Endothelial cell of umbilical vein (primary cell): ENCODE results near the gene PCYOX1L.

ENCODE experiments used
- EZH2 ChIP-seq: IDR thresholded peaks from 2 replicates; pipeline ENCODE4 v1.6.1; 2012; ENCODE audit warnings: borderline replicate concordance, low read depth, mild to moderate bottlenecking, moderate library complexity, low read length, inconsistent platforms; ENCODE audit not compliant: severe bottlenecking
- FOS ChIP-seq: IDR thresholded peaks from 2 replicates; pipeline ENCODE4 v1.6.1; 2011; ENCODE audit warnings: mild to moderate bottlenecking, low read length, moderate library complexity, borderline replicate concordance; ENCODE audit not compliant: insufficient read depth
- GATA2 ChIP-seq: IDR thresholded peaks from 2 replicates; pipeline ENCODE4 v1.7.0; 2011; ENCODE audit warnings: low read depth, mild to moderate bottlenecking, moderate library complexity, mixed read lengths, low read length; ENCODE audit not compliant: insufficient read length, insufficient read depth
- JUN ChIP-seq: IDR thresholded peaks from 2 replicates; pipeline ENCODE4 v1.6.1; 2011; ENCODE audit warnings: borderline replicate concordance, low read depth; ENCODE audit not compliant: insufficient read length, insufficient read depth
- MYC ChIP-seq: IDR thresholded peaks from one replicate; pipeline ENCODE4 v1.6.1; 2011; ENCODE audit warnings: mild to moderate bottlenecking, low read depth, low read length
- POLR2A ChIP-seq: IDR thresholded peaks from 2 replicates; pipeline ENCODE4 v1.6.1; 2012; ENCODE audit warnings: low read depth, mild to moderate bottlenecking, control low read depth, low read length
- POLR2AphosphoS5 ChIP-seq: IDR thresholded peaks from 2 replicates; pipeline ENCODE4 v1.6.1; 2012; ENCODE audit warnings: low read depth, mild to moderate bottlenecking, control low read depth, low read length, moderate library complexity; ENCODE audit not compliant: insufficient read depth
- TF ChIP-seq, protein P1 (sequence below): IDR thresholded peaks from 2 replicates; pipeline ENCODE4 v1.6.1; 2011; ENCODE audit not compliant: insufficient read depth, insufficient read length
- TF ChIP-seq, protein P2 (sequence below), 2 donors: IDR thresholded peaks; 1 replicate in 1 of 2; 2 replicates in 1 of 2; pipeline ENCODE4 v1.5.1; 2011; ENCODE audit warnings: low read length in 2 of 2, mild to moderate bottlenecking in 2 of 2, moderate library complexity in 2 of 2, control low read depth in 1 of 2, inconsistent platforms in 1 of 2, low read depth in 1 of 2; ENCODE audit not compliant: insufficient read depth in 1 of 2; ENCODE audit errors: extremely low read depth in 1 of 2

DNA sequence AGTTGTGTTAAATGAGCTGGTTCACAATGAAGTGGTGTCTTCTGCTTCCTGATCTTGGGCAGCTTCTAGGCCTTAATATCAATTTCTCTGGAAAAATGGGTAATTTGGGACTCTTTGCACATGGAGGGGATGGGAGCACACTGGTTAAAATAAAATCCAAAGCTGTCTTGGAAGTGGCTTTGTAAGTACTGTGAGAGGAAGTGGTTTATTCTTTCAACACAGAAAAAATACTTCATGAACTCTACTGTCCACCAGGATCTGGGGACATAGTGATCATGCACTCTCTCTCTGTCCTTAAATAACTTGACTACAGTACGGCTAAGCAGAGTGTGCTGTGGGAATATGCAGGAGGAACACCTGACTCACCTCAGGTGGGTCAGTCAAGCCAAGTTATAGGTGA lies 2.4 kb downstream of the PCYOX1L start:
- TF ChIP-seq, protein P1, sequence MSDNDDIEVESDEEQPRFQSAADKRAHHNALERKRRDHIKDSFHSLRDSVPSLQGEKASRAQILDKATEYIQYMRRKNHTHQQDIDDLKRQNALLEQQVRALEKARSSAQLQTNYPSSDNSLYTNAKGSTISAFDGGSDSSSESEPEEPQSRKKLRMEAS: no peak
- TF ChIP-seq POLR2A (no peak), EZH2 (no peak), POLR2AphosphoS5 (no peak), JUN (no peak), FOS (no peak), GATA2 (no peak), MYC (no peak)
- TF ChIP-seq, protein P2, sequence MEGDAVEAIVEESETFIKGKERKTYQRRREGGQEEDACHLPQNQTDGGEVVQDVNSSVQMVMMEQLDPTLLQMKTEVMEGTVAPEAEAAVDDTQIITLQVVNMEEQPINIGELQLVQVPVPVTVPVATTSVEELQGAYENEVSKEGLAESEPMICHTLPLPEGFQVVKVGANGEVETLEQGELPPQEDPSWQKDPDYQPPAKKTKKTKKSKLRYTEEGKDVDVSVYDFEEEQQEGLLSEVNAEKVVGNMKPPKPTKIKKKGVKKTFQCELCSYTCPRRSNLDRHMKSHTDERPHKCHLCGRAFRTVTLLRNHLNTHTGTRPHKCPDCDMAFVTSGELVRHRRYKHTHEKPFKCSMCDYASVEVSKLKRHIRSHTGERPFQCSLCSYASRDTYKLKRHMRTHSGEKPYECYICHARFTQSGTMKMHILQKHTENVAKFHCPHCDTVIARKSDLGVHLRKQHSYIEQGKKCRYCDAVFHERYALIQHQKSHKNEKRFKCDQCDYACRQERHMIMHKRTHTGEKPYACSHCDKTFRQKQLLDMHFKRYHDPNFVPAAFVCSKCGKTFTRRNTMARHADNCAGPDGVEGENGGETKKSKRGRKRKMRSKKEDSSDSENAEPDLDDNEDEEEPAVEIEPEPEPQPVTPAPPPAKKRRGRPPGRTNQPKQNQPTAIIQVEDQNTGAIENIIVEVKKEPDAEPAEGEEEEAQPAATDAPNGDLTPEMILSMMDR (IDR thresholded peaks at IDR 0.05; ENCODE audit: extremely low read depth in 1 of 2, insufficient read depth in 1 of 2, low read depth in 1 of 2, low read length in 2 of 2): no peak
